IPS-18a (cell line): ENCODE data around the gene EEF1AKMT4.

Source experiments
- H3K27ac ChIP-seq: one replicate; pipeline ENCODE4 v1.5.1; 2013; ENCODE audit warnings: low read length
- H3K27me3 ChIP-seq: one replicate; pipeline ENCODE4 v1.6.1; 2013; ENCODE audit warnings: mild to moderate bottlenecking, low read length; ENCODE audit not compliant: control insufficient read depth, insufficient read depth
- H3K36me3 ChIP-seq: one replicate; pipeline ENCODE4 v1.6.1; 2013; ENCODE audit warnings: low read depth, low read length; ENCODE audit not compliant: control insufficient read depth
- H3K4me1 ChIP-seq: one replicate; pipeline ENCODE4 v1.6.1; 2013; ENCODE audit warnings: low read depth, low read length; ENCODE audit not compliant: control insufficient read depth
- H3K4me3 ChIP-seq: one replicate; pipeline ENCODE4 v1.5.1; 2013; ENCODE audit warnings: low read length
- H3K9ac ChIP-seq: one replicate; pipeline ENCODE4 v1.6.1; 2013; ENCODE audit warnings: mild to moderate bottlenecking, low read length, moderate library complexity
- H3K9me3 ChIP-seq: one replicate; pipeline ENCODE4 v1.6.1; 2013; ENCODE audit warnings: low read depth, low read length; ENCODE audit not compliant: control insufficient read depth

Gene EEF1AKMT4

GRCh38 chr3:184229394-184230080 is 19.9 kb upstream of the EEF1AKMT4 start, which contains the start of gene VWA5B2:
Gene VWA5B2 (plus strand): TSS chr3:184229585. CDS start chr3:184230529, 944 bp downstream.
- Histone ChIP-seq H3K9ac (no peak within 1 kb of the TSS), H3K4me3 (peak within 1 kb of the TSS; percentile 55), H3K36me3 (no peaks in the 10 kb centered on the region), H3K9me3 (no peaks in the 10 kb centered on the region), H3K27ac (no peak within 1 kb of the TSS), H3K4me1 (no peaks in the 10 kb centered on the region), H3K27me3 (peaks cover 72% of the 10 kb centered on the region)

GRCh38 chr3:184230081-184230602 is 19.3 kb upstream of the EEF1AKMT4 start:
- Histone ChIP-seq H3K36me3 (no peaks in the 10 kb centered on the region), H3K27me3 (peaks cover 72% of the 10 kb centered on the region), H3K9me3 (no peaks in the 10 kb centered on the region), H3K4me1 (no peaks in the 10 kb centered on the region), H3K9ac (no peak overlapping the region), H3K27ac (no peak overlapping the region), H3K4me3 (peak overlapping the region; percentile 55)

GRCh38 chr3:184230603-184231528 is 18.6 kb upstream of the EEF1AKMT4 start:
- Histone ChIP-seq H3K27me3 (peaks cover 72% of the 10 kb centered on the region), H3K9ac (no peak overlapping the region), H3K4me3 (peak overlapping the region; percentile 55), H3K4me1 (no peaks in the 10 kb centered on the region), H3K9me3 (no peaks in the 10 kb centered on the region), H3K27ac (no peak overlapping the region), H3K36me3 (no peaks in the 10 kb centered on the region)

GRCh38 chr3:184231671-184232070 is 17.8 kb upstream of the EEF1AKMT4 start:
- no peaks in the 10 kb centered on the region for H3K4me1 ChIP-seq
- peaks cover 67% of the 10 kb centered on the region for H3K27me3 ChIP-seq
- H3K9me3 ChIP-seq, result no peaks in the 10 kb centered on the region
- no peak overlapping the region for H3K4me3 ChIP-seq
- H3K9ac ChIP-seq, result no peak overlapping the region
- no peak overlapping the region for H3K27ac ChIP-seq
- no peaks in the 10 kb centered on the region for H3K36me3 ChIP-seq

- Histone ChIP-seq H3K4me1 (no peaks in the 10 kb centered on the region), H3K36me3 (no peaks in the 10 kb centered on the region), H3K4me3 (no peak overlapping the region), H3K27me3 (peaks cover 55% of the 10 kb centered on the region), H3K27ac (no peak overlapping the region), H3K9me3 (no peaks in the 10 kb centered on the region), H3K9ac (no peak overlapping the region)
Observed at GRCh38 chr3:184233127-184233843, 16.2 kb upstream of the EEF1AKMT4 start.

GRCh38 chr3:184234224-184234623 is 15.2 kb upstream of the EEF1AKMT4 start:
- H3K36me3 ChIP-seq, result no peaks in the 10 kb centered on the region
- no peak overlapping the region for H3K27ac ChIP-seq
- no peaks in the 10 kb centered on the region for H3K9me3 ChIP-seq
- H3K4me1 ChIP-seq, result no peaks in the 10 kb centered on the region
- peaks cover 45% of the 10 kb centered on the region for H3K27me3 ChIP-seq
- H3K9ac ChIP-seq, result no peak overlapping the region
- no peak overlapping the region for H3K4me3 ChIP-seq

GRCh38 chr3:184234671-184235380 is 14.6 kb upstream of the EEF1AKMT4 start:
- H3K9me3 ChIP-seq, result no peaks in the 10 kb centered on the region
- no peak overlapping the region for H3K9ac ChIP-seq
- H3K4me3 ChIP-seq, result no peak overlapping the region
- H3K27ac ChIP-seq, result no peak overlapping the region
- H3K4me1 ChIP-seq, result no peaks in the 10 kb centered on the region
- H3K36me3 ChIP-seq, result no peaks in the 10 kb centered on the region
- H3K27me3 ChIP-seq, result peaks cover 39% of the 10 kb centered on the region

- Histone ChIP-seq H3K4me3 (no peak overlapping the region), H3K36me3 (no peaks in the 10 kb centered on the region), H3K4me1 (no peaks in the 10 kb centered on the region), H3K9ac (no peak overlapping the region), H3K27ac (no peak overlapping the region), H3K9me3 (no peaks in the 10 kb centered on the region), H3K27me3 (peaks cover 33% of the 10 kb centered on the region)
Observed at GRCh38 chr3:184235381-184236032, 14.0 kb upstream of the EEF1AKMT4 start.

GRCh38 chr3:184236033-184236410 is 13.4 kb upstream of the EEF1AKMT4 start:
- Histone ChIP-seq H3K9ac (no peak overlapping the region), H3K4me3 (no peak overlapping the region), H3K36me3 (no peaks in the 10 kb centered on the region), H3K27me3 (peaks cover 27% of the 10 kb centered on the region), H3K4me1 (no peaks in the 10 kb centered on the region), H3K27ac (no peak overlapping the region), H3K9me3 (no peaks in the 10 kb centered on the region)

- H3K27ac ChIP-seq, result no peak overlapping the region
- no peaks in the 10 kb centered on the region for H3K9me3 ChIP-seq
- no peaks in the 10 kb centered on the region for H3K4me1 ChIP-seq
- H3K36me3 ChIP-seq, result no peaks in the 10 kb centered on the region
- no peak overlapping the region for H3K4me3 ChIP-seq
- H3K9ac ChIP-seq, result no peak overlapping the region
- peaks cover 21% of the 10 kb centered on the region for H3K27me3 ChIP-seq
Observed at GRCh38 chr3:184236636-184237035, 12.8 kb upstream of the EEF1AKMT4 start.
